Transverse colon (tissue), 4 donors: ENCODE results near the gene SMYD3. TPM values are rescaled to one million over a fixed set of nuclear protein-coding genes. Genes with fewer than 3 reads are reported as not detected.

Experiments
- DNase-seq: peaks from one replicate; pipeline ENCODE4 v3.0.0-alpha.2; 2019
- H3K27ac ChIP-seq, 4 donors: fragments of 200-600 bp; sonication (generic); 2 replicates each; pipeline ENCODE4 v1.5.1; 2016 to 2018; ENCODE audit warnings: inconsistent platforms in 4 of 4
- H3K27me3 ChIP-seq: fragments of 200-600 bp; sonication (generic); 2 replicates; pipeline ENCODE4 v1.5.1; 2017; ENCODE audit warnings: inconsistent platforms
- H3K36me3 ChIP-seq, 4 donors: fragments of 200-600 bp; sonication (generic); 2 replicates each; pipeline ENCODE4 v1.5.1; 2017 to 2019; ENCODE audit warnings: inconsistent platforms in 4 of 4
- H3K4me1 ChIP-seq, 4 donors: fragments of 200-600 bp; sonication (generic); 2 replicates each; pipeline ENCODE4 v1.5.1; 2017 to 2020; ENCODE audit warnings: inconsistent platforms in 4 of 4
- H3K4me3 ChIP-seq, 4 donors: fragments of 200-600 bp; sonication (generic); 1 replicate in 1 of 4; 2 replicates in 3 of 4; pipeline versions ENCODE4 v1.5.1 to v1.6.1; 2017 to 2019; ENCODE audit warnings: inconsistent platforms in 4 of 4
- H3K9me3 ChIP-seq, 2 donors: fragments of 200-600 bp; sonication (generic); 2 replicates each; pipeline ENCODE4 v1.5.1; 2017 to 2019; ENCODE audit warnings: inconsistent platforms in 2 of 2
- CTCF ChIP-seq, 5 experiments: fragments of 200-600 bp in 3 of 5; fragments of 450-650 bp in 2 of 5; sonication (generic) in 3 of 5; IDR thresholded peaks; 1 replicate in 2 of 5; 2 replicates in 3 of 5; pipeline ENCODE4 v1.5.1; 2016 to 2017; ENCODE audit warnings: antibody characterized with exemption in 5 of 5, inconsistent platforms in 3 of 5, mild to moderate bottlenecking in 2 of 5, moderate library complexity in 1 of 5
- EP300 ChIP-seq: sonication (generic); formaldehyde crosslinking; IDR thresholded peaks from one replicate; pipeline ENCODE4 v1.6.1; 2017; ENCODE audit warnings: antibody characterized with exemption, low read depth
- POLR2A ChIP-seq: fragments of 450-650 bp; IDR thresholded peaks from one replicate; pipeline ENCODE4 v1.6.1; 2016; ENCODE audit warnings: antibody characterized with exemption, mild to moderate bottlenecking, moderate library complexity
- POLR2AphosphoS5 ChIP-seq, 3 donors: sonication (generic); formaldehyde crosslinking; IDR thresholded peaks; one replicate each; pipeline ENCODE4 v1.6.1; 2016; ENCODE audit warnings: antibody characterized with exemption in 3 of 3
- WGBS, 2 donors: methylation state at CpG; one replicate each; pipeline ENCODE4 v1.1.5; 2018; ENCODE audit warnings: low coverage in 1 of 2; 5-methylcytosine and 5-hydroxymethylcytosine counted together
- in situ Hi-C, 4 donors: fragments of 200-750 bp; cut with MboI; loops; one replicate each; pipeline versions ENCODE4 v1.15.0 to v1.15.1; 2017; ENCODE audit warnings: low sequenced_read_pairs in 3 of 4, low pct_ligation_motif_present in 1 of 4, low pct_unique_long_range_greater_than_20kb in 1 of 4
- intact Hi-C: fragments of 100-400 bp; cut with DNase I; formaldehyde crosslinking; loops from one replicate; pipeline ENCODE4 v1.15.1; 2023; ENCODE audit warnings: low total_unique reads
- total RNA-seq, 4 donors: library from RNA; depleted of rRNA; stranded (reverse); fragments of >200 nt; gene quantifications; one replicate each; pipeline ENCODE4 v1.1.0, GENCODE V29; 2016

SMYD3 gene
- total RNA-seq, 4 donors from 2014 or later, result 10.5 to 31.3 (median 25.8) TPM

- TF ChIP-seq EP300 (no peak), POLR2AphosphoS5 (IDR thresholded peaks at IDR 0.05) (no peak), CTCF (IDR thresholded peaks at IDR 0.05) (no peak), POLR2A (no peak)
- Histone ChIP-seq H3K36me3 (no peaks in the 10 kb centered on the region), H3K27ac (no peak overlapping the region), H3K4me1 (no peaks in the 10 kb centered on the region), H3K9me3 (no peaks in the 10 kb centered on the region), H3K27me3 (no peaks in the 10 kb centered on the region), H3K4me3 (no peak overlapping the region)
- 87 to 91% methylated on average over 2 of the region's 2 CpGs for WGBS, 2 donors
- intact Hi-C loops, result no loop called here
- in situ Hi-C loops, result loop anchor here in 1 of 4 donors (25.0 kb wide), 1 partner anchor 435 kb away; no protein-coding TSS in a partner anchor
- DNase-seq, result no peak
These were observed 59.6 kb downstream of the SMYD3 start for GRCh38 chr1:246447501-246447900.

- Histone ChIP-seq H3K4me1 (no peaks in the 10 kb centered on the region), H3K4me3 (no peak overlapping the region), H3K27ac (no peak overlapping the region), H3K36me3 (no peaks in the 10 kb centered on the region), H3K27me3 (no peaks in the 10 kb centered on the region), H3K9me3 (no peaks in the 10 kb centered on the region)
- in situ Hi-C loops (loop anchor here in 1 of 4 donors (25.0 kb wide), 1 partner anchor 433 kb away; no protein-coding TSS in a partner anchor), intact Hi-C loops (no loop called here)
- TF ChIP-seq POLR2A (no peak), EP300 (no peak)
- 75 to 93% methylated on average over 3 of the region's 3 CpGs for WGBS, 2 donors
- no peak for DNase-seq
These were observed 61.6 kb downstream of the SMYD3 start for GRCh38 chr1:246445503-246445902.

- Histone ChIP-seq H3K27me3 (no peaks in the 10 kb centered on the region), H3K9me3 (no peaks in the 10 kb centered on the region), H3K4me3 (no peak overlapping the region), H3K27ac (no peak overlapping the region), H3K4me1 (no peaks in the 10 kb centered on the region), H3K36me3 (no peaks in the 10 kb centered on the region)
- intact Hi-C loops (no loop called here), in situ Hi-C loops (loop anchor here in 1 of 4 donors (25.0 kb wide), 1 partner anchor 432 kb away; no protein-coding TSS in a partner anchor)
- WGBS, 2 donors, result 77 to 82% methylated on average over 3 of the region's 3 CpGs
- TF ChIP-seq POLR2A, result no peak
- no peak for TF ChIP-seq CTCF (IDR thresholded peaks at IDR 0.05)
- no peak for TF ChIP-seq EP300
- no peak for TF ChIP-seq POLR2AphosphoS5 (IDR thresholded peaks at IDR 0.05)
- no peak for DNase-seq
These were observed 62.5 kb downstream of the SMYD3 start for GRCh38 chr1:246444617-246445016.

GRCh38 chr1:246437961-246438360, 69.1 kb downstream of the SMYD3 start:
- H3K4me3 ChIP-seq, result no peak overlapping the region
- no peaks in the 10 kb centered on the region for H3K9me3 ChIP-seq
- H3K4me1 ChIP-seq, result no peaks in the 10 kb centered on the region
- in situ Hi-C loops, result loop anchor here in 1 of 4 donors (25.0 kb wide), 1 partner anchor 426 kb away; no protein-coding TSS in a partner anchor
- TF ChIP-seq EP300 (no peak), CTCF (IDR thresholded peaks at IDR 0.05) (no peak), POLR2A (no peak), POLR2AphosphoS5 (IDR thresholded peaks at IDR 0.05) (no peak)
- no peak for DNase-seq
- no peaks in the 10 kb centered on the region for H3K36me3 ChIP-seq
- 73 to 79% methylated on average over 3 of the region's 3 CpGs for WGBS, 2 donors
- intact Hi-C loops, result no loop called here
- no peak overlapping the region for H3K27ac ChIP-seq
- H3K27me3 ChIP-seq, result no peaks in the 10 kb centered on the region

- 85 to 88% methylated on average over 6 of the region's 6 CpGs for WGBS, 2 donors
- no peak overlapping the region for H3K27ac ChIP-seq
These were observed 71.5 kb downstream of the SMYD3 start for GRCh38 chr1:246435421-246436041.

More at GRCh38 chr1:246435421-246436041, 71.5 kb downstream of the SMYD3 start:
- Histone ChIP-seq H3K4me1 (no peaks in the 10 kb centered on the region), H3K9me3 (no peaks in the 10 kb centered on the region), H3K27me3 (no peaks in the 10 kb centered on the region), H3K36me3 (no peaks in the 10 kb centered on the region), H3K4me3 (no peak overlapping the region)
- DNase-seq, result no peak
- TF ChIP-seq CTCF (IDR thresholded peaks at IDR 0.05) (no peak), POLR2A (no peak), EP300 (no peak), POLR2AphosphoS5 (IDR thresholded peaks at IDR 0.05) (no peak)
- intact Hi-C loops, result no loop called here
- in situ Hi-C loops, result loop anchor here in 1 of 4 donors (25.0 kb wide), 1 partner anchor 423 kb away; no protein-coding TSS in a partner anchor
